Adrenal gland (tissue), 12 donors: ENCODE measurements around the gene NUTM1. TPM values are rescaled to one million over a fixed set of nuclear protein-coding genes. Genes with fewer than 3 reads are reported as not detected.

ENCODE experiments used
- DNase-seq, 7 donors: peaks; one replicate each; pipeline ENCODE4 v3.0.0-alpha.2; 2019 to 2020
- H3K27ac ChIP-seq, 5 donors: fragments of 200-600 bp; sonication (generic) in 4 of 5; 1 replicate in 3 of 5; 2 replicates in 2 of 5; pipeline versions ENCODE4 v1.5.1 to v1.8.0; 2016 to 2020; ENCODE audit warnings: mild to moderate bottlenecking in 1 of 5
- H3K27me3 ChIP-seq: fragments of 200-600 bp; 2 replicates; pipeline ENCODE4 v1.8.0; 2021
- H3K36me3 ChIP-seq, 2 donors: fragments of 200-600 bp; replicated peaks in 1 of 2; 1 replicate in 1 of 2; 2 replicates in 1 of 2; pipeline versions ENCODE4 v1.5.1 to v1.8.0; 2018 to 2022
- H3K4me1 ChIP-seq, 2 donors: fragments of 200-600 bp; replicated peaks in 1 of 2; 1 replicate in 1 of 2; 2 replicates in 1 of 2; pipeline versions ENCODE4 v1.5.1 to v1.8.0; 2018 to 2021
- H3K4me3 ChIP-seq, 4 donors: fragments of 200-600 bp; sonication (generic) in 3 of 4; one replicate each; pipeline ENCODE4 v1.5.1; 2016 to 2018
- H3K9me3 ChIP-seq, 3 donors: fragments of 200-600 bp; sonication (generic) in 1 of 3; replicated peaks in 1 of 3; 1 replicate in 2 of 3; 2 replicates in 1 of 3; pipeline versions ENCODE4 v1.5.1 to v1.8.0; 2016 to 2021
- POLR2A ChIP-seq, 2 donors: fragments of 450-650 bp; IDR thresholded peaks; one replicate each; pipeline ENCODE4 v1.6.1; 2017; ENCODE audit warnings: antibody characterized with exemption in 2 of 2, mild to moderate bottlenecking in 2 of 2, moderate library complexity in 1 of 2
- WGBS, 4 donors: extraction: QIAGEN DNeasy Blood & Tissue Kit in 2 of 4; methylation state at CpG; one replicate each; pipeline versions ENCODE4 v1.1.5 to v1.1.7; 2013 to 2017; 5-methylcytosine and 5-hydroxymethylcytosine counted together
- intact Hi-C, 2 donors: fragments of 100-400 bp; cut with DNase I; formaldehyde crosslinking; loops; one replicate each; pipeline versions ENCODE4 v1.14.1 to v1.15.0; 2022 to 2023
- polyA plus RNA-seq, 3 donors: library from polyadenylated mRNA; stranded (reverse); fragments of 200-250 nt in 2 of 3; fragments of 350-450 nt in 1 of 3; fragmentation: Illumina TruSeq in 1 of 3; extraction: RNeasy Lipid Tissue Mini Kit (QIAGEN cat#74804) in 1 of 3; gene quantifications; one replicate each; pipeline ENCODE4 v1.2.3, GENCODE V29; 2013 to 2014
- total RNA-seq, 9 donors: library from RNA; depleted of rRNA in 4 of 9; stranded (reverse); fragments of >200 nt in 4 of 9; fragments of 120-200 nt in 1 of 9; fragmentation: NEBNext Ultra II Directional in 1 of 9; extraction: Animal tissue kit (Norgen Biotek cat#: 25700) in 1 of 9; gene quantifications; one replicate each; pipeline versions ENCODE4 v1.1.0 to v1.2.4, GENCODE V29; 2013 to 2023
- TF ChIP-seq, protein P1 (sequence below), 6 experiments: fragments of 450-650 bp in 4 of 6; fragments of 200-600 bp in 2 of 6; sonication (generic) in 1 of 6; IDR thresholded peaks; 1 replicate in 5 of 6; 2 replicates in 1 of 6; pipeline versions ENCODE4 v1.5.1 to v1.8.0; 2016 to 2021; ENCODE audit warnings: antibody characterized with exemption in 6 of 6, mild to moderate bottlenecking in 2 of 6, moderate library complexity in 1 of 6
- donor health status: healthy with polysubstance abuse.
- donor health status: Bipolar disorder and iron deficiency.
- donor health status: DM: yes; HTN: yes; CAD: no.
- donor health status: DM: no; HTN: no; CAD: no.
- donor health status: DM: no; HTN: no; CAD: no.
- donor health status: DM: yes; HTN: yes; CAD: no.

NUTM1 gene
- total and polyA plus RNA-seq, 12 donors: 0.05 to 0.22 TPM; not detected in 10

DNA sequence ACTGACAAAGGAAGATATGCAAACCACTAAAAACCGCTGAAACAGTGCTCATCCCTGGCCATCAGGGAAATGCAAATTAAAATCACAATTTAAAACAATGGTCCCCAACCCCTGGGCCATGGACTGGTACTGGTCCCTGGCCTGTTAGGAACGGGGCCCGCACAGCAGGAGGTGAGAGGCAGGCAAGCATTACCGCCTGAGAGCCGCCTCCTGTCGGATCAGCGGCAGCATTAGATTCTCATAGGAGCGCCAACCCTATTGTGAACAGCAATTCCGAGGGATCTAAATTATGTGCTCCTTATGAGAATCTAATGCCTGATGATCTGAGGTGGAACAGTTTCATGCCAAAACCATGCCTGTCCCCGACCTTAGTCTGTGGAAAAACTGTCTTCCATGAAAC, 19.9 kb upstream of the NUTM1 start:
- no peak overlapping the region for H3K4me3 ChIP-seq
- 93 to 98% (median 96%) methylated on average over 10 of the region's 10 CpGs for WGBS, 4 donors
- H3K27ac ChIP-seq: no peak overlapping the region
- H3K36me3 ChIP-seq: no peaks in the 10 kb centered on the region
- peaks cover 0 to 1% of the 10 kb centered on the region in 2 donors for H3K4me1 ChIP-seq
- TF ChIP-seq POLR2A (IDR thresholded peaks at IDR 0.05): no peak
- TF ChIP-seq, protein P1, sequence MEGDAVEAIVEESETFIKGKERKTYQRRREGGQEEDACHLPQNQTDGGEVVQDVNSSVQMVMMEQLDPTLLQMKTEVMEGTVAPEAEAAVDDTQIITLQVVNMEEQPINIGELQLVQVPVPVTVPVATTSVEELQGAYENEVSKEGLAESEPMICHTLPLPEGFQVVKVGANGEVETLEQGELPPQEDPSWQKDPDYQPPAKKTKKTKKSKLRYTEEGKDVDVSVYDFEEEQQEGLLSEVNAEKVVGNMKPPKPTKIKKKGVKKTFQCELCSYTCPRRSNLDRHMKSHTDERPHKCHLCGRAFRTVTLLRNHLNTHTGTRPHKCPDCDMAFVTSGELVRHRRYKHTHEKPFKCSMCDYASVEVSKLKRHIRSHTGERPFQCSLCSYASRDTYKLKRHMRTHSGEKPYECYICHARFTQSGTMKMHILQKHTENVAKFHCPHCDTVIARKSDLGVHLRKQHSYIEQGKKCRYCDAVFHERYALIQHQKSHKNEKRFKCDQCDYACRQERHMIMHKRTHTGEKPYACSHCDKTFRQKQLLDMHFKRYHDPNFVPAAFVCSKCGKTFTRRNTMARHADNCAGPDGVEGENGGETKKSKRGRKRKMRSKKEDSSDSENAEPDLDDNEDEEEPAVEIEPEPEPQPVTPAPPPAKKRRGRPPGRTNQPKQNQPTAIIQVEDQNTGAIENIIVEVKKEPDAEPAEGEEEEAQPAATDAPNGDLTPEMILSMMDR (IDR thresholded peaks at IDR 0.05): no peak
- intact Hi-C loops: no loop called here
- no peak for DNase-seq
- no peaks in the 10 kb centered on the region for H3K27me3 ChIP-seq
- H3K9me3 ChIP-seq: no peaks in the 10 kb centered on the region

GRCh38 chr15:34324933-34325332, 18.2 kb upstream of the NUTM1 start:
- 91 to 98% (median 97%) methylated on average over 1 of the region's 1 CpG for WGBS, 4 donors
- H3K27me3 ChIP-seq: no peaks in the 10 kb centered on the region
- H3K36me3 ChIP-seq: no peaks in the 10 kb centered on the region
- H3K9me3 ChIP-seq: no peaks in the 10 kb centered on the region
- H3K27ac ChIP-seq: no peak overlapping the region
- intact Hi-C loops: no loop called here
- no peaks in the 10 kb centered on the region for H3K4me1 ChIP-seq
- TF ChIP-seq, protein P1 (IDR thresholded peaks at IDR 0.05): no peak
- TF ChIP-seq POLR2A (IDR thresholded peaks at IDR 0.05): no peak
- DNase-seq: no peak
- H3K4me3 ChIP-seq: no peak overlapping the region

- H3K27me3 ChIP-seq: no peaks in the 10 kb centered on the region
- TF ChIP-seq POLR2A (IDR thresholded peaks at IDR 0.05): no peak
- TF ChIP-seq, protein P1 (IDR thresholded peaks at IDR 0.05): no peak
- DNase-seq: no peak
- H3K4me1 ChIP-seq: no peaks in the 10 kb centered on the region
- H3K36me3 ChIP-seq: no peaks in the 10 kb centered on the region
- intact Hi-C loops: no loop called here
- no peak overlapping the region for H3K4me3 ChIP-seq
- H3K27ac ChIP-seq: no peak overlapping the region
- H3K9me3 ChIP-seq: no peaks in the 10 kb centered on the region
Measured at GRCh38 chr15:34325368-34325767, 17.7 kb upstream of the NUTM1 start.

DNA sequence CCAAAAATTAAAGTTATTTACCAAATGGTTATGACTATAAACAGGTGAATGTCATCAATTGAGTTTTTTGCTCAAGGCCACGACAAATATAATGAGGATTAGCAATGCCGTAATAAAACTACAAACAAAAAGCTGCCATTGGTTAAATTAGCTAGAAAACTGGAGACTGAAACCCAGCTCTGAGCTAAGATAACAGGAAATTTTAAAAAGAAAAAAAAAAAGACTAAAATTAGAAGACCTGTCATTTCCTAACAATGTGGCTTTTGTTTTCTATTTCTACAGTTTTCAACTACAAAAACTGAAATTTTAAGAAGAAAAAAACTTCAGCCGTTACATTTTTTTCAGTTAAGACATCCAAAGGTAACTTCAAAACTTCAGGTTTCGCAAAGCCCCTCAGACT, 15.2 kb upstream of the NUTM1 start:
- Histone ChIP-seq H3K27ac (no peak overlapping the region), H3K36me3 (no peaks in the 10 kb centered on the region), H3K9me3 (no peaks in the 10 kb centered on the region), H3K4me1 (no peaks in the 10 kb centered on the region), H3K4me3 (no peak overlapping the region), H3K27me3 (no peaks in the 10 kb centered on the region)
- WGBS, 4 donors: 74 to 82% (median 76%) methylated on average over 4 of the region's 4 CpGs
- intact Hi-C loops: no loop called here
- no peak for DNase-seq
- TF ChIP-seq POLR2A (IDR thresholded peaks at IDR 0.05): no peak
- TF ChIP-seq, protein P1 (IDR thresholded peaks at IDR 0.05): no peak
